A673 (cell line): ENCODE measurements around the gene NAGLU.

Experiments used
- EZH2 ChIP-seq: fragments of 200-600 bp; sonication (generic); IDR thresholded peaks from 2 replicates; pipeline ENCODE4 v1.6.1; 2017; ENCODE audit warnings: borderline replicate concordance, low read depth, mild to moderate bottlenecking, mixed read lengths, antibody characterized with exemption, low read length; ENCODE audit not compliant: poor library complexity, severe bottlenecking
- TF ChIP-seq, protein P1 (sequence below): fragments of 300-800, 200-600 bp; sonication (generic); conservative IDR thresholded peaks from 2 replicates; pipeline ENCODE4 v1.5.1; 2017; ENCODE audit warnings: low read depth, mild to moderate bottlenecking, antibody characterized with exemption, low read length, moderate library complexity, mixed read lengths

- TF ChIP-seq, protein P1, sequence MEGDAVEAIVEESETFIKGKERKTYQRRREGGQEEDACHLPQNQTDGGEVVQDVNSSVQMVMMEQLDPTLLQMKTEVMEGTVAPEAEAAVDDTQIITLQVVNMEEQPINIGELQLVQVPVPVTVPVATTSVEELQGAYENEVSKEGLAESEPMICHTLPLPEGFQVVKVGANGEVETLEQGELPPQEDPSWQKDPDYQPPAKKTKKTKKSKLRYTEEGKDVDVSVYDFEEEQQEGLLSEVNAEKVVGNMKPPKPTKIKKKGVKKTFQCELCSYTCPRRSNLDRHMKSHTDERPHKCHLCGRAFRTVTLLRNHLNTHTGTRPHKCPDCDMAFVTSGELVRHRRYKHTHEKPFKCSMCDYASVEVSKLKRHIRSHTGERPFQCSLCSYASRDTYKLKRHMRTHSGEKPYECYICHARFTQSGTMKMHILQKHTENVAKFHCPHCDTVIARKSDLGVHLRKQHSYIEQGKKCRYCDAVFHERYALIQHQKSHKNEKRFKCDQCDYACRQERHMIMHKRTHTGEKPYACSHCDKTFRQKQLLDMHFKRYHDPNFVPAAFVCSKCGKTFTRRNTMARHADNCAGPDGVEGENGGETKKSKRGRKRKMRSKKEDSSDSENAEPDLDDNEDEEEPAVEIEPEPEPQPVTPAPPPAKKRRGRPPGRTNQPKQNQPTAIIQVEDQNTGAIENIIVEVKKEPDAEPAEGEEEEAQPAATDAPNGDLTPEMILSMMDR: no peak
- TF ChIP-seq EZH2: no peak
Observed at GRCh38 chr17:42526031-42526444, 10.0 kb upstream of the NAGLU start.
